Measurements from ENCODE around the gene IFNAR2.

IFNAR2 gene

GRCh38 chr21:33229784-33230544, at the start of gene IFNAR2:
Gene IFNAR2 (plus strand): TSS chr21:33229938. CDS start chr21:33241923, 11,985 bp downstream.
- peak; percentile 78 for DNase-seq

- no peak for DNase-seq
Measured at GRCh38 chr21:33185852-33186251, 43.9 kb upstream of the IFNAR2 start.

DNA sequence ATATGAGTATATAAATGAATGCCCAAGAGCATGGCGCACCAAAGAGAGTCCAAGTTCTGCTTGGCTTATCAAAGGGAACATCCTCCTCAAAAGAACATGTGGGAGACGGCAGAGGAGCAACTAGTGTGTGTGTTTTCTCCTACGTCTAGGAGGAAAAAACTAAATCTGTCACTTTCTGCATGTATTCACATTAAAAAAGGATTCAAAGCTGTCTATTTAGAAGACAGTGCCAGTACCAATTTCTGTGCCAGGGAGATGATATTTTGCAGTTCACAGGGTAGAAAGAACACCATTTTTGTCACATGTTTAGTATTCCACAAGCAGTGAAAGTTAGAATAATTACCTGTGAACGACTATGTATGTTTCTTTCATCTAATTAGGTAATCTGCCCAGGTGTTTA, 42.5 kb upstream of the IFNAR2 start:
- no peak for DNase-seq

GRCh38 chr21:33189237-33189636, 40.5 kb upstream of the IFNAR2 start:
- no peak for DNase-seq

GRCh38 chr21:33189824-33190223, 39.9 kb upstream of the IFNAR2 start:
- DNase-seq = no peak

- DNase-seq = peak; percentile 44
Measured at GRCh38 chr21:33196941-33197374, 32.8 kb upstream of the IFNAR2 start.

DNA sequence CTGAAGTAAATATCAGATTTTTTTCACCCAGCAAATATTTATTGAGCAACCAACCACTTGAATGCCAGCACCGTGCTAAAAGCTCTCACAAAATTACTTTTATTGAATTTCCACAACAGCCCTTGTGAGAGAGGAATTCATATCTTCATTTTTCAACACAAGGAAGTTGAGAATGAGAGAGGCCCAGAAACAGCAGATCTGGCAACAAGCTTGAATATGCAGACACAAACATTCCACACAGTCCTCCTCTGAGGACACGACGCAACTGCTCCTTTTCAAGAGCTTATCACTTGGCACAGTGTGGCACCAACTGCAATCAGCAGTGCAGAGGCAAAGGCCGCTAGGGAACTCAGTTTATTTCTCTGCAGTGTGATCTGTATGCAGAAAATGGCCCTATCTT, 32.2 kb upstream of the IFNAR2 start:
- DNase-seq = no peak

DNA sequence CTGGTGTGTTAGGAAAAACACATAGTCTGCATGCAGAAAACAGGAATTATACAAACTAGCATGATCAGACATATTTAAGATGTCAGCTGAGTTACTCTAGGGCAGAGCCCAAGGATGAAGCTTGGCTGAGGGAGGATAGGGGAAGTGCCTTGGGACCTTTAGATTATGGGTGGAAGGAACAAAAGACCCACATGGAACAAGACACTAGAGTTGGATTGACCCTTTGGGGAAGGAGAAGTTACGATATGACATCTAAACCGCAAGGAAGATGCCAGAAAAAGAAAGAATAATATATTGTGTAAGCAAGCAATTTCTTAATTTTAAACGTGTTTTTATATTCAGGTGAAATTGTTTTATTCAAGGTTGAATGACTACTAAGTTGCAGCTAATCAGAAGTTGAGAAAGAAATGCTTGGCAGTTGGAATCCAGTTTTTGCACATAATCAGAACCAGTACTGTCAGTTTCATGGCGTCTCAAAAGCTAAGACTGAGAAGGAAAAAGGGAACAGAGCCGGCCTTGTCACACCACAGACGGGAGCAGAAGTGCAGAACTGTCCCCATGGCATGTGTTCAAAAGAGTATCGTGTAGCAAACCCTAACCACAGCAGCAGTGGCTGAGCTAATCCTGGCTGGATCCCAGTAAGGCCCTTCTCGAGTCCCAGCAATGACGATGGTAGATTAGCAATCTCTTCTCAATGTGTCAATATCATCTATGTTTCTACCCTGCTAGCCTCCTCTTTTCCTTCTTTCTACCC, 31.2 kb upstream of the IFNAR2 start:
- DNase-seq = no peak

- no peak for DNase-seq
Measured at GRCh38 chr21:33199100-33199464, 30.7 kb upstream of the IFNAR2 start.

- DNase-seq = peak; percentile 81
Measured at GRCh38 chr21:33199516-33200217, 30.1 kb upstream of the IFNAR2 start.

GRCh38 chr21:33201956-33202355, 27.8 kb upstream of the IFNAR2 start:
- DNase-seq = no peak

- DNase-seq = no peak
Measured at GRCh38 chr21:33202464-33203363, 27.0 kb upstream of the IFNAR2 start.

- no peak for DNase-seq
Measured at GRCh38 chr21:33203371-33203724, 26.4 kb upstream of the IFNAR2 start.

GRCh38 chr21:33205476-33205875, 24.3 kb upstream of the IFNAR2 start:
- DNase-seq = no peak

- no peak for DNase-seq
Measured at GRCh38 chr21:33206771-33207281, 22.9 kb upstream of the IFNAR2 start.

- no peak for DNase-seq
Measured at GRCh38 chr21:33207449-33208149, 22.1 kb upstream of the IFNAR2 start.

DNA sequence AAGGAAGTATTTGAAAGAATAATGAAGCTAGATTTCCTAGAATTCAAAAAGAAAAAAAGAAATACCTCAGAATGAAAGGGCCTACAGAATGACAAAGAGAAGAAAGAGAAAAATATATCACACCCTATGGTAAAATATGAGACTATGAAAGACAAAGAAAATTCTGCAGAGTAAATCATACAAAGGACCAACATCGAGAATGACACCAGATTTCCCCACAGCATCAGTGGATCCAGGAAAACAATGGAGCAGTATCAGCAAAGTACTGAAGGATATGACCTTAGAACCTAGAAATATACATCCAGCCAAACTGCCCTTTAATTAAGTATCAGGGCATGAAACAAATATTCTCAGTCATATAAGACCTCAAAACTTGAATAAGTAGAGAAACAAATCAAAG, 21.2 kb upstream of the IFNAR2 start:
- no peak for DNase-seq

- DNase-seq = no peak
Measured at GRCh38 chr21:33211305-33211704, 18.4 kb upstream of the IFNAR2 start.

DNA sequence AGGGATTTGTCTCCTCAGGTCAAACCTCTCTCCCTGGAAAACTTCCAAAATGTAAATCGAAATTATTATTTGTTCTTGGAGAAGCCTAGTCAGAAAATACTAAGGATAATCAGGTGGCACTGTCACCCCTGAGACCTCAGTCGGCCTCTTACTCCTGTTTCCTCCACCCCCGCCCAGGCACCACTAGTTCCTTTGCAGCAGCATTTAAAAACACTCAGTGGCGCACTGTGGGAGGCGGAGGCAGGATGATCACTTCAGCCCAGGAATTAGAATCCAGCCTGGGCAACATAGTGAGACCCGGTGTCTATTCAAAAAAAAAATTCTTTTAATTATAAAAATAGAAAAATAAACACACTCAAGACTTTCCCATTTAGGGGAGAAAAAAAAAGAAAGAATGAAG, 18.0 kb upstream of the IFNAR2 start:
- DNase-seq = no peak

DNA sequence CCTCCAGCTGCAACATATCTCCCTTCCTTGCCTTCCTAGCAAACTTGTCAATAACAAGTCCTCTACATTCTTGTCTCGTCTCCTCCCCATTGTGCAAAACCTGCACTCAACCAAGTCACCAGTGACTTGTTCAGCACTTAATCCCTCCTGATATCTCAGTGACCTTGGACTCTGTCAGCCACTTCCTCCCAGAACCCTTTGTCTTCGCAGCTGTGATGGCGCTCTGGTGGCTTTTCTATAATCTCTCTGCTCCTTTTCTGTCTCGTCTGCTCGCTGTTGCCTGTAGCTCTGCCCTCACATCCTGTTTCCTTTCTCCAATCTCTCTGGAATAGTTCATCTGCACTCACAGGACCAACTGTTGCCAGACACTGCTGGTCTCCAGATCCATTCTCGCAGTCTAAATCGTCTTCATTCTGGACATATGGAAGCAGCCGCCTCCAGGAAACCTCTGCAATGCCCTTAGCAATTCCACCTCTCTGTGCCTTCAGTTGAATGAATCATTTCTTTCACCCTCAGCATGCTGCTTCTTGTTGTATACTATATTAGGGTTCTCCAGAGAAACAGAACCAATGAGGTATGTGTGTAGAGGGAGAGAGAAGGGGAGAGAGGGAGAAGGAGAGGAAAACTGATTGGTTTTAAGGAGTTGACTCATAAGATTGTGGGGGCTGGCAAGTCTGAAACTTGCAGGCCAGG, 17.4 kb upstream of the IFNAR2 start:
- DNase-seq = no peak

- no peak for DNase-seq
Measured at GRCh38 chr21:33214056-33214455, 15.7 kb upstream of the IFNAR2 start.
